Neural cell (in vitro differentiated cells): ENCODE data around the gene HPN.

Experiments used
- EZH2 ChIP-seq: fragments of 200-600, 300-800 bp; shearing (Covaris generic), sonication (generic); IDR thresholded peaks from 2 replicates; pipeline ENCODE4 v1.6.1; 2014; ENCODE audit warnings: antibody characterized with exemption, low read length, borderline replicate concordance, mild to moderate bottlenecking; ENCODE audit not compliant: insufficient read depth, poor library complexity, severe bottlenecking
- MXI1 ChIP-seq: fragments of 450-650 bp; conservative IDR thresholded peaks from 2 replicates; pipeline ENCODE4 v1.6.1; 2014; ENCODE audit warnings: antibody characterized with exemption, mild to moderate bottlenecking; ENCODE audit not compliant: poor library complexity, severe bottlenecking
- POLR2AphosphoS5 ChIP-seq: IDR thresholded peaks from 2 replicates; pipeline ENCODE4 v1.6.1; 2012
- SMC3 ChIP-seq: fragments of 450-650 bp; conservative IDR thresholded peaks from 2 replicates; pipeline ENCODE4 v1.6.1; 2014; ENCODE audit warnings: antibody characterized with exemption, mild to moderate bottlenecking, moderate library complexity; ENCODE audit not compliant: poor library complexity
- TAF1 ChIP-seq: IDR thresholded peaks from 2 replicates; pipeline ENCODE4 v1.6.1; 2012; ENCODE audit warnings: low read depth
- TF ChIP-seq, protein P1 (sequence below): fragments of 450-650 bp; IDR thresholded peaks from 2 replicates; pipeline ENCODE4 v1.5.1; 2014; ENCODE audit warnings: antibody characterized with exemption, mild to moderate bottlenecking, moderate library complexity; ENCODE audit not compliant: poor library complexity, severe bottlenecking

DNA sequence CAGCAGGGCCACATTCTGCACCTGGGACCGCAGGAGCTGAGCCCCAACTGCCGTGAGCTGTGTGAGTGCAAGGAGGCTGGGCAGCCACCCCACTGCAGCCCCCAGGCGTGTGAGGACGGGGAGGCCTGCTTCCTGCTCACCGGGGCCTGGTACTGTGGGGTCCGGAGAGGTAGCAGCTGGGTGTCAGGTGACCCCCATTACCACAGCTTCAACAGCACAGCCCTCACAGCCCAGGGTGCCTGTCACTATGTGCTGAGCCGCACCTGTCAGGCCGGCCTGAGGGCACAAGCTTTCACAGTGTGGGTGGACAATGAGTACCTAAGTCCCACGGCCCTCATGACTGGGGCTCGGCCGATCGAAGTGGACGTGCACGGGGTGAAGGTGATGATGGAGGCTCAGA lies 38.3 kb downstream of the HPN start:
- no peak for TF ChIP-seq MXI1
- TF ChIP-seq, protein P1, sequence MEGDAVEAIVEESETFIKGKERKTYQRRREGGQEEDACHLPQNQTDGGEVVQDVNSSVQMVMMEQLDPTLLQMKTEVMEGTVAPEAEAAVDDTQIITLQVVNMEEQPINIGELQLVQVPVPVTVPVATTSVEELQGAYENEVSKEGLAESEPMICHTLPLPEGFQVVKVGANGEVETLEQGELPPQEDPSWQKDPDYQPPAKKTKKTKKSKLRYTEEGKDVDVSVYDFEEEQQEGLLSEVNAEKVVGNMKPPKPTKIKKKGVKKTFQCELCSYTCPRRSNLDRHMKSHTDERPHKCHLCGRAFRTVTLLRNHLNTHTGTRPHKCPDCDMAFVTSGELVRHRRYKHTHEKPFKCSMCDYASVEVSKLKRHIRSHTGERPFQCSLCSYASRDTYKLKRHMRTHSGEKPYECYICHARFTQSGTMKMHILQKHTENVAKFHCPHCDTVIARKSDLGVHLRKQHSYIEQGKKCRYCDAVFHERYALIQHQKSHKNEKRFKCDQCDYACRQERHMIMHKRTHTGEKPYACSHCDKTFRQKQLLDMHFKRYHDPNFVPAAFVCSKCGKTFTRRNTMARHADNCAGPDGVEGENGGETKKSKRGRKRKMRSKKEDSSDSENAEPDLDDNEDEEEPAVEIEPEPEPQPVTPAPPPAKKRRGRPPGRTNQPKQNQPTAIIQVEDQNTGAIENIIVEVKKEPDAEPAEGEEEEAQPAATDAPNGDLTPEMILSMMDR: no peak
- TF ChIP-seq POLR2AphosphoS5: no peak
- no peak for TF ChIP-seq SMC3
- no peak for TF ChIP-seq TAF1
- TF ChIP-seq EZH2: no peak
